Liver (tissue), 3 donors: ENCODE measurements around the gene LSAMP.

Experiments
- CTCF ChIP-seq: fragments of 150-350 bp; IDR thresholded peaks from 2 replicates; pipeline ENCODE4 v1.5.1; 2017; ENCODE audit warnings: improper control_type of control experiment, low read depth, low read length; ENCODE audit not compliant: missing input control
- EGR1 ChIP-seq, 2 donors: IDR thresholded peaks; 2 replicates each; pipeline ENCODE4 v1.6.1; 2016 to 2018; ENCODE audit warnings: antibody characterized with exemption in 2 of 2, low read depth in 2 of 2
- GABPA ChIP-seq, 2 donors: IDR thresholded peaks in 1 of 2; conservative IDR thresholded peaks in 1 of 2; 2 replicates each; pipeline ENCODE4 v1.6.1; 2016; ENCODE audit warnings: antibody characterized with exemption in 2 of 2, mild to moderate bottlenecking in 1 of 2, moderate library complexity in 1 of 2
- JUND ChIP-seq, 2 donors: IDR thresholded peaks; 2 replicates each; pipeline ENCODE4 v1.6.1; 2016; ENCODE audit warnings: antibody characterized with exemption in 2 of 2
- MAX ChIP-seq: IDR thresholded peaks from 2 replicates; pipeline ENCODE4 v1.6.1; 2016; ENCODE audit warnings: antibody characterized with exemption
- RXRA ChIP-seq, 2 donors: IDR thresholded peaks; 2 replicates each; pipeline ENCODE4 v1.6.1; 2017 to 2018; ENCODE audit warnings: antibody characterized with exemption in 2 of 2, mild to moderate bottlenecking in 1 of 2
- SP1 ChIP-seq: IDR thresholded peaks from 2 replicates; pipeline ENCODE4 v1.6.1; 2018; ENCODE audit warnings: antibody characterized with exemption, mild to moderate bottlenecking
- TAF1 ChIP-seq: conservative IDR thresholded peaks from 2 replicates; pipeline ENCODE4 v1.6.1; 2016; ENCODE audit warnings: antibody characterized with exemption, mild to moderate bottlenecking
- YY1 ChIP-seq: IDR thresholded peaks from 2 replicates; pipeline ENCODE4 v1.6.1; 2016; ENCODE audit warnings: antibody characterized with exemption, mild to moderate bottlenecking
- ZBTB33 ChIP-seq: IDR thresholded peaks from 2 replicates; pipeline ENCODE4 v1.6.1; 2016; ENCODE audit warnings: antibody characterized with exemption
- TF ChIP-seq, protein P1 (sequence below): IDR thresholded peaks from 2 replicates; pipeline ENCODE4 v1.6.1; 2016; ENCODE audit warnings: antibody characterized with exemption, mild to moderate bottlenecking
- donor health status: healthy.
- donor health status: healthy.

DNA sequence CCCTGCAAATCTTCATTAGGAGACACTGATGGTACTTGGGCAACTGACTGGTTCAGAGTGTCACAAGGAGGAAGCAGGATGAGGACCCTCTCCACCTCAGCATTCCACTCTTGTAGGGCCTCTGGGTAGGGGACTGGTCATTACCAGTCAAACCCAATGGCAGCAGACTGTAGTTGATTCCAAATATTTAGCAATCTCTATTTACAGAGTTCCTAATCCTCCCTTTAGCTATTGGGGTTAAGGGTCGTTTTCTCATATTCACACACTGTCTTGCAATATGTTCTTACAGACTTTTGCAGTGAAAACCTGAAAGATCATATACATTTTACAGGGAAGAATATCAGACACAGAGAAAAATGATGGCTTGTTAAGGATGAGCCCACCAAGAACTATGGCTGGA is 424.3 kb downstream of the LSAMP start:
- no peak for TF ChIP-seq YY1
- TF ChIP-seq MAX, result no peak
- no peak for TF ChIP-seq CTCF
- no peak for TF ChIP-seq ZBTB33
- TF ChIP-seq GABPA (IDR thresholded peaks at IDR 0.05 in 1 of 2, conservative IDR thresholded peaks at IDR 0.05 in 1 of 2), result no peak
- no peak for TF ChIP-seq TAF1
- TF ChIP-seq, protein P1, sequence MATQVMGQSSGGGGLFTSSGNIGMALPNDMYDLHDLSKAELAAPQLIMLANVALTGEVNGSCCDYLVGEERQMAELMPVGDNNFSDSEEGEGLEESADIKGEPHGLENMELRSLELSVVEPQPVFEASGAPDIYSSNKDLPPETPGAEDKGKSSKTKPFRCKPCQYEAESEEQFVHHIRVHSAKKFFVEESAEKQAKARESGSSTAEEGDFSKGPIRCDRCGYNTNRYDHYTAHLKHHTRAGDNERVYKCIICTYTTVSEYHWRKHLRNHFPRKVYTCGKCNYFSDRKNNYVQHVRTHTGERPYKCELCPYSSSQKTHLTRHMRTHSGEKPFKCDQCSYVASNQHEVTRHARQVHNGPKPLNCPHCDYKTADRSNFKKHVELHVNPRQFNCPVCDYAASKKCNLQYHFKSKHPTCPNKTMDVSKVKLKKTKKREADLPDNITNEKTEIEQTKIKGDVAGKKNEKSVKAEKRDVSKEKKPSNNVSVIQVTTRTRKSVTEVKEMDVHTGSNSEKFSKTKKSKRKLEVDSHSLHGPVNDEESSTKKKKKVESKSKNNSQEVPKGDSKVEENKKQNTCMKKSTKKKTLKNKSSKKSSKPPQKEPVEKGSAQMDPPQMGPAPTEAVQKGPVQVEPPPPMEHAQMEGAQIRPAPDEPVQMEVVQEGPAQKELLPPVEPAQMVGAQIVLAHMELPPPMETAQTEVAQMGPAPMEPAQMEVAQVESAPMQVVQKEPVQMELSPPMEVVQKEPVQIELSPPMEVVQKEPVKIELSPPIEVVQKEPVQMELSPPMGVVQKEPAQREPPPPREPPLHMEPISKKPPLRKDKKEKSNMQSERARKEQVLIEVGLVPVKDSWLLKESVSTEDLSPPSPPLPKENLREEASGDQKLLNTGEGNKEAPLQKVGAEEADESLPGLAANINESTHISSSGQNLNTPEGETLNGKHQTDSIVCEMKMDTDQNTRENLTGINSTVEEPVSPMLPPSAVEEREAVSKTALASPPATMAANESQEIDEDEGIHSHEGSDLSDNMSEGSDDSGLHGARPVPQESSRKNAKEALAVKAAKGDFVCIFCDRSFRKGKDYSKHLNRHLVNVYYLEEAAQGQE, result no peak
- TF ChIP-seq JUND (IDR thresholded peaks at IDR 0.05), result no peak
- no peak for TF ChIP-seq SP1
- TF ChIP-seq EGR1 (IDR thresholded peaks at IDR 0.05; ENCODE audit: low read depth in 2 of 2), result no peak
- TF ChIP-seq RXRA (IDR thresholded peaks at IDR 0.05), result no peak
